ENCODE measurements around the gene DCPS. TPM values are rescaled to one million over a fixed set of nuclear protein-coding genes. Genes with fewer than 3 reads are reported as not detected.

The DCPS gene
- total RNA-seq, 1 donor from 2014 or later = 7.2 TPM

GRCh38 chr11:126280595-126280994 lies 23.3 kb upstream of the DCPS start:
- Mint-ChIP-seq H3K9me3 (ENCODE audit: unreplicated experiment) (peaks cover 22% of the 10 kb centered on the region), H3K36me3 (ENCODE audit: unreplicated experiment) (no peaks in the 10 kb centered on the region), H3K27ac (ENCODE audit: unreplicated experiment) (no peak overlapping the region), H3K27me3 (ENCODE audit: unreplicated experiment) (peaks cover 14% of the 10 kb centered on the region), H3K4me3 (ENCODE audit: unreplicated experiment) (no peak overlapping the region), H3K4me1 (ENCODE audit: low read depth, unreplicated experiment) (peaks cover 29% of the 10 kb centered on the region)
- no peak for DNase-seq
- no peak for TF ChIP-seq CTCF (IDR thresholded peaks at IDR 0.05; ENCODE audit: partially characterized antibody, unreplicated experiment)

GRCh38 chr11:126281245-126281644 lies 22.6 kb upstream of the DCPS start:
- Mint-ChIP-seq H3K27ac (ENCODE audit: unreplicated experiment) (no peak overlapping the region), H3K36me3 (ENCODE audit: unreplicated experiment) (no peaks in the 10 kb centered on the region), H3K4me3 (ENCODE audit: unreplicated experiment) (peak overlapping the region; percentile 90), H3K9me3 (ENCODE audit: unreplicated experiment) (peaks cover 22% of the 10 kb centered on the region), H3K4me1 (ENCODE audit: low read depth, unreplicated experiment) (peaks cover 29% of the 10 kb centered on the region), H3K27me3 (ENCODE audit: unreplicated experiment) (peaks cover 14% of the 10 kb centered on the region)
- no peak for TF ChIP-seq CTCF (IDR thresholded peaks at IDR 0.05; ENCODE audit: partially characterized antibody, unreplicated experiment)
- DNase-seq = no peak

- TF ChIP-seq CTCF (IDR thresholded peaks at IDR 0.05; ENCODE audit: partially characterized antibody, unreplicated experiment) = no peak
- Mint-ChIP-seq H3K4me1 (ENCODE audit: low read depth, unreplicated experiment) (peaks cover 29% of the 10 kb centered on the region), H3K36me3 (ENCODE audit: unreplicated experiment) (no peaks in the 10 kb centered on the region), H3K27ac (ENCODE audit: unreplicated experiment) (peak overlapping the region; percentile 65), H3K4me3 (ENCODE audit: unreplicated experiment) (peak overlapping the region; percentile 90), H3K9me3 (ENCODE audit: unreplicated experiment) (peaks cover 22% of the 10 kb centered on the region), H3K27me3 (ENCODE audit: unreplicated experiment) (peaks cover 14% of the 10 kb centered on the region)
- DNase-seq = no peak
Observed at GRCh38 chr11:126281666-126282175, 22.1 kb upstream of the DCPS start.

GRCh38 chr11:126282361-126282735 lies 21.5 kb upstream of the DCPS start:
- Mint-ChIP-seq H3K27ac (ENCODE audit: unreplicated experiment) (peak overlapping the region; percentile 66), H3K4me3 (ENCODE audit: unreplicated experiment) (peak overlapping the region; percentile 90), H3K36me3 (ENCODE audit: unreplicated experiment) (no peaks in the 10 kb centered on the region), H3K27me3 (ENCODE audit: unreplicated experiment) (peaks cover 14% of the 10 kb centered on the region), H3K4me1 (ENCODE audit: low read depth, unreplicated experiment) (peaks cover 28% of the 10 kb centered on the region), H3K9me3 (ENCODE audit: unreplicated experiment) (peaks cover 22% of the 10 kb centered on the region)
- TF ChIP-seq CTCF (IDR thresholded peaks at IDR 0.05; ENCODE audit: partially characterized antibody, unreplicated experiment) = no peak
- peak; percentile 47 for DNase-seq

- H3K4me1 Mint-ChIP-seq (ENCODE audit: low read depth, unreplicated experiment) = peaks cover 22% of the 10 kb centered on the region
- peak; percentile 61 for DNase-seq
- H3K27ac Mint-ChIP-seq (ENCODE audit: unreplicated experiment) = peak within 1 kb of the TSS; percentile 66
- H3K27me3 Mint-ChIP-seq (ENCODE audit: unreplicated experiment) = peaks cover 14% of the 10 kb centered on the region
- TF ChIP-seq CTCF (IDR thresholded peaks at IDR 0.05; ENCODE audit: partially characterized antibody, unreplicated experiment) = peak; percentile 23
- no peaks in the 10 kb centered on the region for H3K36me3 Mint-ChIP-seq (ENCODE audit: unreplicated experiment)
- peak within 1 kb of the TSS; percentile 90 for H3K4me3 Mint-ChIP-seq (ENCODE audit: unreplicated experiment)
- peaks cover 22% of the 10 kb centered on the region for H3K9me3 Mint-ChIP-seq (ENCODE audit: unreplicated experiment)
Observed at GRCh38 chr11:126282736-126283591, 20.9 kb upstream of the DCPS start, which contains the start of gene TIRAP. TSS of gene TIRAP (plus strand) at chr11:126283093. CDS start at chr11:126290895, 7,802 bp downstream.

All from glutamatergic neuron (in vitro differentiated cells).